Muscle layer of colon (tissue), 2 donors: Measurements from ENCODE around the gene PRAMEF10.
"Not testable (repeated sequence)": the region's sequence is repeated elsewhere in the genome, so short reads cannot be mapped to it uniquely, and the experiment has no call there.

Source experiments
- H3K27ac ChIP-seq: one replicate; pipeline ENCODE4 v1.7.0; 2013; ENCODE audit warnings: low read depth, mild to moderate bottlenecking, low read length, moderate library complexity
- H3K27me3 ChIP-seq, 2 donors: one replicate each; pipeline ENCODE4 v1.7.0; 2013; ENCODE audit warnings: low read length in 2 of 2, mild to moderate bottlenecking in 2 of 2; ENCODE audit not compliant: insufficient read depth in 2 of 2, control insufficient read depth in 1 of 2
- H3K36me3 ChIP-seq: one replicate; pipeline ENCODE4 v1.7.0; 2013; ENCODE audit warnings: mild to moderate bottlenecking, low read length; ENCODE audit not compliant: insufficient read depth
- H3K4me1 ChIP-seq: one replicate; pipeline ENCODE4 v1.7.0; 2013; ENCODE audit warnings: mild to moderate bottlenecking, low read length; ENCODE audit not compliant: insufficient read depth
- H3K4me3 ChIP-seq, 2 donors: one replicate each; pipeline ENCODE4 v1.7.0; 2013; ENCODE audit warnings: low read length in 2 of 2, low read depth in 1 of 2, mild to moderate bottlenecking in 1 of 2, moderate library complexity in 1 of 2
- H3K9ac ChIP-seq: one replicate; pipeline ENCODE4 v1.7.0; 2013; ENCODE audit warnings: low read length
- H3K9me3 ChIP-seq: one replicate; pipeline ENCODE4 v1.7.0; 2013; ENCODE audit warnings: mild to moderate bottlenecking, low read length
- donor health status: abdominal sarcoma.
- donor health status: Adenocarcinoma of cecum.

Gene PRAMEF10, protein sequence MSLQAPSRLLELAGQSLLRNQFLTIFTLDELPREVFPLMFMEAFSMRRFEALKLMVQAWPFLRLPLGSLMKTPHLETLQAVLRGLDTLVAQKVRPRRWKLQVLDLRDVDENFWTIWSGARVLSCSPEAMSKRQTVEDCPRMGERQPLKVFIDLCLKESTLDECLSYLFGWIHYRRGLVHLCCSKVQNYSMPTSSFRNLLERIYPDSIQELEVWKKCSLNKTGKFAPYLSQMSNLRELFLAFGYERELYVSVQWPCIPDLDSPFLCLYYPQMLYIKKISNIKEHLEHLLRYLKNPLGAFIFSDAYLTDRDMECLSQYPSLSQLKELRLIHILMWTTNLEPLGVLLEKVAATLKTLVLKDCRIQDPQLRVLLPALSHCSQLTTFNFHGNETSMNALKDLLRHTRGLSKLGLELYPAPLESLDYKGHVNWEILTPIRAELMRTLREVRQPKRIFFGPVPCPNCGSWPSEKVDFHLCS

DNA sequence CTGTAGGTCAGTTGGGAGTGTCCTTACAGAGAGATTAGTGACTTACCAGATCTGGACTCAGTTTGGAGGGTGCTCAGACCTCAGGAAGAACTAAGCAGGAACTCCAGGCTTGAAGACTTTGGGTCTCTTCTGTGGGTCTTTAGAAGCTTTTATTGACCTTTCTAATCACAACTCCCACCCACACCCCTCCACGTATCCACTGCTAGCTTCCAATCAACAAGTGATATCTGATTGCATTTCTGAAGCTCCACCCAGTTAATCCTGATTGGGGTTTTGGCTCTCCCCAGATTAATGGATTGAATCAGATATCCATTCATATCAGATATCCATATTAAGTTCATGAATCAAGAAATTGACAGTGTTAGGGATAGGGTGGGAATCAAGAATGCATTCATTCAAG lies at the start of gene PRAMEF10:
Gene PRAMEF10 (minus strand): TSS at position 101 of the 400 bp plus-strand sequence. CDS start 2,423 bp downstream, outside the sequence.
- not testable (repeated sequence) for H3K27me3 ChIP-seq, H3K9ac ChIP-seq, H3K4me1 ChIP-seq, H3K4me3 ChIP-seq, H3K36me3 ChIP-seq, H3K27ac ChIP-seq, H3K9me3 ChIP-seq

DNA sequence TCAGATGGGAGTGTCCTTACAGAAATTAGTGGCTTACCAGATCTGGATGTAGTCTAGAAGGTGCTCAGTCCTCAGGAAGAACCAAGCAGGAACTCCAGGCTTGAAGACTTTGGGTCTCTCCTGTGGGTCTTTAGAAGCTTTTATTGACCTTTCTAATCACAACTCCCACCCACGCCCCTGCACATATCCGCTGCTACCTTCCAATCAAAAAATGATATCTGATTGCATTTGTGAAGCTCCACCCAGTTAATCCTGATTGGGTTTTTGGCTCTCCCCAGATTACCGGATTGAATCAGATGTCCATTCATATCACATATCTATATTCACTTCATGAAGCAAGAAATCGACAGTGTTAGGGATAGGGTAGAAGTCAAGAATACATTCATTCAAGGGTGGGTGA lies 49.4 kb upstream of the PRAMEF10 start, which contains the start of gene PRAMEF6:
Gene PRAMEF6 (minus strand): TSS at position 101 of the 400 bp plus-strand sequence. CDS start 5,062 bp downstream, outside the sequence.
- H3K4me1 ChIP-seq, H3K9me3 ChIP-seq, H3K4me3 ChIP-seq, H3K27me3 ChIP-seq, H3K27ac ChIP-seq, H3K36me3 ChIP-seq, H3K9ac ChIP-seq: not testable (repeated sequence)

DNA sequence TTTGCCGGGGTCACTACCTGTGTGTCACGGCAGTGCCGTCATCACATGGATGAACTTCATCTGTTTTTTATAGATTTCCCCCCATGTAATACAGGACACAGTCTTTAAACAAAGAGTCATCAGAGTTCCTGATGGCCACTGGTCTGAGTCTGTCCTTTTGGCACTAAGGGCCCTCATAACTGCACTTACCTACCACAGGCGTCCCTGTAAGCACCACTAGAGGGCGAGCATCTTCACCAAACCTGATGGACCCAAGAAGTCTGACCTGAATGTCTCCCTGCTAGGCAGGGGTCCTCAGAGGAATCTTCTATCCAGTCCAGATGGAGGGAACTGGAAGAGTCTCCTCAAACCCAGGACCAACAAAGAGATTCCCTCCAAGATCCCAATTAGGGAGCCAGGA lies 26.3 kb upstream of the PRAMEF10 start:
- not testable (repeated sequence) for H3K9ac ChIP-seq, H3K27me3 ChIP-seq, H3K9me3 ChIP-seq, H3K4me1 ChIP-seq, H3K27ac ChIP-seq, H3K4me3 ChIP-seq, H3K36me3 ChIP-seq

DNA sequence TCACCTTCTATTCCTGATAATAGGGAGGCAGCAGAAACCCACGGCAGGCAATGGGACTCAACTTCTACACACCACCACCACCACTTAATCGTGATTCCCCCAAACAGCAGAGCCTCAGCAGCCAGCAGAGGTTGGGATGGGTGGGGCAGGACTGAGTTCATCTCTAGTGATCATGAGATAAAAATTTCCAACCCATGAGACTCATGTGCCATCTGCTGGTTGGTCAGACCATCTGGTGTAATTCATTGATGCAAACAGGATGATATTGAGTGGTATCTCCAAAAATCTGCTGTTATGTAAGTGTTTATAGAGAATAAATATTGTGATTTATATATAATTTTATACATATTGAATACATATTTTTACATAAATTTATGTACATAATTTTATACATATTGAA lies 23.7 kb upstream of the PRAMEF10 start:
- H3K9ac ChIP-seq, H3K36me3 ChIP-seq, H3K27ac ChIP-seq, H3K27me3 ChIP-seq, H3K9me3 ChIP-seq, H3K4me1 ChIP-seq, H3K4me3 ChIP-seq: not testable (repeated sequence)

DNA sequence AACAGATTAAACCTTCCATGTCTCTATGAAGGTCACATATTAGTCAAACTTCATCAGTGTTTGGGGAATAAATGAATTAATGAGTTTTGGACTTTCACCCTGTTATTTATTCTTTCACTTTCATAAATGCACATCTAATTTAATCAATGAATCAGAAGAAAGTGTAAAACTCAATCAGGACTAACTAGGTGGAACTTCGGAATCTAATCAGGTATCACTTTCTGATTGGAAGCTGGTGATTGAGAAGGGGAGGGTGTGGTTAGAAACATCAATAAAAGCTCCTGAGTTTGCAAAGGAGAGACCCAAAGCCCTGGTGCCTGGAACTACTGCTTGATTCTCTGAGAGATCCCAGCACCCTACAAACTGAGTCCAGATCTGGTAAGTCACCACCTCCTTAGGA lies 18.2 kb upstream of the PRAMEF10 start, which contains the start of gene PRAMEF7:
Gene PRAMEF7 (plus strand): TSS at position 301 of the 400 bp plus-strand sequence. CDS start 1,083 bp downstream, outside the sequence.
- not testable (repeated sequence) for H3K4me1 ChIP-seq, H3K27me3 ChIP-seq, H3K9ac ChIP-seq, H3K4me3 ChIP-seq, H3K9me3 ChIP-seq, H3K27ac ChIP-seq, H3K36me3 ChIP-seq

DNA sequence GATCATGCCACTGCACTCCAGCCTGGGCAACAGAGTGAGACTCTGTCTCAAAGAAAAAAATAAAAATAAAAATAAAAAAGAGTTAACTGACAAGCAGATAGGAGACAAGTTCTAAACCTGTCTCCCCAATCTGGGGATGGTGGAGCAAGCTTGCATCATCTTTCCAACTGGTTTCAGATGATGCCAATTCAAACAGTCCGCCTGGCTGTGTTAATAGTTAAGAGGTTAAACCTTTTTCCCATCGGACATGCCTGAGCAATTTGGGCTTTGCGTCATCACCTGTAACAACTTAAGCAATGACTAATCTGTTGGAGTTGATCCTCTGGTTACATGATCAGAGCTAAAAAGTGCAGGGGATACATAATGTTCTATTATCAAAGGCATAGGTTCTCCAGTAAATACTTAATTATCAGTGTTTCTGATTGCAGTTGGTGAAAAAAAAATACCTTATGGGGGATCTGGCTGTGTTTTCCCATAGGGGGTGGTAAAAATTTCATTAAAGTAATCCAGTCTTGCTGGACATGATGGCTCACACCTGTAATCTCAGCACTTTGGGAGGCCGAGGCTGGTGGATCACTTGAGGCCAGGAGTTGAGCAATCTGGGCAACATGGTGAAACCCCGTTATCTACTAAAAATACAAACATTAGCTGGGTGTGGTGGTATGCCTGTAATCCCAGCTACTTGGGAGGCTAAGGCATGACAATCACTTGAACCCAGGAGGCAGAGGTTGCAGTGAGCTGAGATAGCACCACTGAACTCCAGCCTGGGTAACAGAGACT lies 5.9 kb upstream of the PRAMEF10 start:
- not testable (repeated sequence) for H3K27ac ChIP-seq, H3K27me3 ChIP-seq, H3K4me3 ChIP-seq, H3K9ac ChIP-seq, H3K36me3 ChIP-seq, H3K9me3 ChIP-seq, H3K4me1 ChIP-seq

DNA sequence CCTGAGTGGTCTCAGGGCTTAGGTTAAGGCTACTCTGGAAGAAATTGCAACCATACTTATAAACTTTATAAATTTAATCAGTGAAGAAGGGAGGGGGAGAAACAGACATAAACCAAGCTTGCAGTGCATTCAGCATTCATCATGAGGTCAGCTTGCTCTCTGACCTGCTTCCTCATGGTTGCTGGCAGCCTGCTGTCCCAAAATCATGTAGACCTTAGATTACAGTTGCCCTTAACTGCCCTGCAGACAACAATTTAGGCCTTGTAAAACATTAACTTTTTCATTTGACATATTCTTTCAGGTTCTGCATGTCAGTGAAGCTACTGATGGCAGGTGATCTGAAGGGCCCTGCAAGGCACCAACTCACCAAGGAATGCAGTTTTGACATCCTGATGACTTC lies 1.1 kb upstream of the PRAMEF10 start:
- H3K27me3 ChIP-seq, H3K4me1 ChIP-seq, H3K4me3 ChIP-seq, H3K9me3 ChIP-seq, H3K27ac ChIP-seq, H3K36me3 ChIP-seq, H3K9ac ChIP-seq: not testable (repeated sequence)

DNA sequence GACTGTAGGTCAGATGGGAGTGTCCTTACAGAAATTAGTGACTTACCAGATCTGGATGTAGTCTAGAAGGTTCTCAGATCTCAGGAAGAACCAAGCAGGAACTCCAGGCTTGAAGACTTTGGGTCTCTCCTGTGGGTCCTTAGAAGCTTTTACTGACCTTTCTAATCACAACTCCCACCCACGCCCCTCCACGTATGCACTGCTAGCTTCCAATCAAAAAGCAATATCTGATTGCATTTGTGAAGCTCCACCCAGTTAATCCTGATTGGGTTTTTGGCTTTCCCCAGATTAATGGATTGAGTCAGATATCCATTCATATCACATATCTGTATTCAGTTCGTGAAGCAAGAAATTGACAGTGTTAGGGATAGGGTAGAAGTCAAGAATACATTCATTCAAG lies 12.0 kb downstream of the PRAMEF10 start, which contains the start of gene PRAMEF4:
Gene PRAMEF4 (minus strand): TSS at position 101 of the 400 bp plus-strand sequence. CDS start 2,807 bp downstream, outside the sequence.
- H3K4me3 ChIP-seq, H3K4me1 ChIP-seq, H3K27me3 ChIP-seq, H3K9ac ChIP-seq, H3K36me3 ChIP-seq, H3K27ac ChIP-seq, H3K9me3 ChIP-seq: not testable (repeated sequence)

DNA sequence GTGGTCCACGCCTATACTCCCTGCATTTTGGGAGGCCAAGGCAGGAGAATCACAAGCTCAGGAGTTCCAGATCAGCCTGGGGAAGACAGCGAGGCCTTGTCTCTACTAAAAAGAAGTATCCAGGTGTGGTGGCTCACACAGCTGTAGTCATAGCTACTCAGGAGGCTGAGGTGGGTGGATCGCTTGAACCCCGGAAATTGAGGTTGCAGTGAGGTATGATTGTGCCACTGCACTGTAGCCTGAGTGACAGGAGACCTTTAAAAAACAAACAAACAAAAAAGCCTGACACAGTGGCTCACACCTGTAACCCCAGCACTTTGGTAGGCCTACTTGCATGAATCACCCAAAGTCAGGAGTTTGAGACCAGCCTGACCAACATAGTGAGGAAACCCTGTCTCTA lies 19.6 kb downstream of the PRAMEF10 start:
- not testable (repeated sequence) for H3K27me3 ChIP-seq, H3K27ac ChIP-seq, H3K9me3 ChIP-seq, H3K4me1 ChIP-seq, H3K4me3 ChIP-seq, H3K9ac ChIP-seq, H3K36me3 ChIP-seq

DNA sequence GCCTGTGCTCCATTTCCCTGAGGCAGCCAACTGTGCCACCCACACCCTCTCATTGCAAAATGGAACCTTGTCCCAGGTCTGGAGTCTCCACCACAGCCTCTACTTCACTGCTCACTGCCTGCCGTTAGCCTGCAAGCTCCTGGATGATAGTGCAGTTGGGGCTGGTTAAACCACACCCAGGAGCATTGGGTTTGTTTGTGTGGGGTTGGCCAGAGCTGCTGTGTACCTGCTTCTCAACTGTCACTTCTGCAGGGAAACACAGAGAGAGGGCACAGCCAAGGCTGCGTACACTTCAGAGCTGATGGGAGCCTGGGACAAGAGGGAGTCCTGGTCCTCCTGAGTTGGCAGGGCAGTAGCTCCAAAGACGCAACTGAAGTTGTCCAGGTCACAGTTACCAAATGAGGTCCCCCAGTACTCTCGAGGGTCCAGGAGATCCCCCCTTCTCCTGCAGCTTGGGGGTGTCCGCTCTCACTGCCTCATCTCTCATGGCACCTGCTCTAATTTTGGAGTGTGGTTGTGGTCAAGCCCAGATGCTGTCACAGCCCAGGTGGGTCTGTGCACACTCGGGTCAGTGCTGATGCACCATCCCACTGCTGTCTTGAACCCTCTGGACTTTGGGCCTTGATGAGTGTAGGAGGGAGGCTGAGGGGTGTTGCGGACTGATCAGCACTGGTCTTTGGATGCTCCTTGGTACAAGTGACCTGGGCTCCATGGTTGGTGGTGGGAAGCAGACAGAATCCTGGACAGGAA lies 34.8 kb downstream of the PRAMEF10 start:
- not testable (repeated sequence) for H3K9ac ChIP-seq, H3K4me3 ChIP-seq, H3K4me1 ChIP-seq, H3K27ac ChIP-seq, H3K9me3 ChIP-seq, H3K36me3 ChIP-seq, H3K27me3 ChIP-seq

DNA sequence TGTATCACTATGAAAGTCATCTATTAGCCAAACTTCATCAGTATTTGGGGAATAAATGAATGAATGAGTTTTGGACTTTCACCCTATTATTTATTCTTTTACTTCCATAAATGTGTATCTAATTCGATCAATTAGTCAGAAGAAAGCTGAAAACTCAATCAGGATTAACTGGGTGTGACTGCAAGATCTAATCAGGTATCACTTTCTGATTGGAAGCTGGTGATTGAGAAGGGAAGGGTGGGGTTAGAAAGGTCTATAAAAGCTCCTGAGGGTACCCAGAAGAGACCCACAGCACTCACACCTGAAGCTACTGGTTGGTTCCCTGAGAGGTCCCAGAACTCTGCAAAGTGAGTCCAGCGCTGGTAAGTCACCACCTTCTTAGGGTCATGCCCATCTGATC lies 41.3 kb downstream of the PRAMEF10 start, which contains the start of gene PRAMEF2:
Gene PRAMEF2 (plus strand): TSS at position 301 of the 400 bp plus-strand sequence. CDS start 1,924 bp downstream, outside the sequence.
- not testable (repeated sequence) for H3K4me3 ChIP-seq, H3K9me3 ChIP-seq, H3K27me3 ChIP-seq, H3K4me1 ChIP-seq, H3K36me3 ChIP-seq, H3K27ac ChIP-seq, H3K9ac ChIP-seq
